Measurements from ENCODE around the gene ADAM10. TPM values are rescaled to one million over a fixed set of nuclear protein-coding genes. Genes with fewer than 3 reads are reported as not detected.

Gene ADAM10
- polyA plus RNA-seq, 3 donors: 66.0 to 269 (median 149) TPM

GRCh38 chr15:58582160-58582559 is 167.3 kb downstream of the ADAM10 start:
- Mint-ChIP-seq H3K9me3 (peaks cover 0 to 3% (median 1%) of the 10 kb centered on the region in 7 donors), H3K4me3 (peak overlapping the region in 1 of 2 donors; percentile 73), H3K27ac (peak overlapping the region in 3 of 7 donors; percentile 5 to 33 (median 22))

DNA sequence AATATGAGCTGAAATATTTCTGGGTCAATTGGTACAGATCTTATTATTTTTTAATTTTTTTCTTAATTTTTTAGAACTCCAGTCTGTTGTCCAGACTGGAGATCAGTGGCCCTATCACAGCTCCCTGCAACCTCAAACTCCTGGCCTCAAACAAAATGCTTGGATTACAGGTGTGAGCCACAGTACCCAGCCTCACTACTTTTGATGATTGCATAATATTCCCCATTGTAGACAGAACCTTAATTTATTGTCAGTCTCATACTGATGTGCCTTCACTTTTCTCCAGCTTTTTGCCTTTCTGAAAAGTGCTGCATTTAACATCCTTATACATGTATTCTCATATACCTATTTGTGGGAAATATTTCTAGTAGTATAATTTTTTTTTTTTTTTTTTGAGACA is 172.8 kb downstream of the ADAM10 start:
- Mint-ChIP-seq H3K9me3 (peaks cover 0 to 2% (median 0%) of the 10 kb centered on the region in 7 donors), H3K4me3 (no peak overlapping the region), H3K4me1 (peaks cover 9% of the 10 kb centered on the region), H3K27ac (no peak overlapping the region), H3K27me3 (ENCODE audit: low read depth in 3 of 3) (peaks cover 2 to 5% (median 3%) of the 10 kb centered on the region in 3 donors), H3K36me3 (no peaks in the 10 kb centered on the region)
- no peaks in the 10 kb centered on the region for H3K27me3 ChIP-seq (ENCODE audit: control insufficient read depth in 2 of 2, insufficient read depth in 2 of 2, low read length in 2 of 2)
- TF ChIP-seq CTCF (IDR thresholded peaks at IDR 0.05): no peak
- H3K9me3 ChIP-seq (replicated peaks in 1 of 2; ENCODE audit: control insufficient read depth in 1 of 2, insufficient read depth in 1 of 2, low read length in 2 of 2): no peaks in the 10 kb centered on the region
- DNase-seq: no peak
- H2AFZ ChIP-seq (ENCODE audit: insufficient read depth, low read depth, low read length, poor library complexity, severe bottlenecking): no peak overlapping the region
- no peaks in the 10 kb centered on the region for H3K36me3 ChIP-seq (replicated peaks in 1 of 2; ENCODE audit: control insufficient read depth in 1 of 2, insufficient read depth in 2 of 2, low read length in 2 of 2)
- H3K4me1 ChIP-seq (ENCODE audit: control insufficient read depth in 1 of 2, insufficient read depth in 2 of 2, low read length in 2 of 2): peaks cover 7 to 10% of the 10 kb centered on the region in 2 donors
- H3K4me3 ChIP-seq (replicated peaks in 1 of 3; ENCODE audit: low read depth in 2 of 3, low read length in 3 of 3): no peak overlapping the region
- no peaks in the 10 kb centered on the region for H4K20me1 ChIP-seq (ENCODE audit: insufficient read depth, low read length)
- no peak overlapping the region for H3K9ac ChIP-seq (ENCODE audit: insufficient read depth, low read length, poor library complexity, severe bottlenecking)
- H3K27ac ChIP-seq (ENCODE audit: low read depth in 1 of 2, low read length in 2 of 2): no peak overlapping the region
- no peak overlapping the region for H3K4me2 ChIP-seq (replicated peaks; ENCODE audit: extremely low read depth, low read length, poor library complexity, severe bottlenecking)
- intact Hi-C loops (cut with micrococcal nuclease): no loop called here
- H3K79me2 ChIP-seq (ENCODE audit: insufficient read depth, low read length): no peaks in the 10 kb centered on the region

More at GRCh38 chr15:58582160-58582559, 167.3 kb downstream of the ADAM10 start:
- peak overlapping the region; percentile 24 to 38 for H3K27ac ChIP-seq (ENCODE audit: low read depth in 1 of 2, low read length in 2 of 2)
- no peaks in the 10 kb centered on the region for H4K20me1 ChIP-seq (ENCODE audit: insufficient read depth, low read length)
- H3K4me1 Mint-ChIP-seq: peaks cover 31% of the 10 kb centered on the region
- 13% methylated on average over 3 of the region's 3 CpGs for WGBS (ENCODE audit: insufficient coverage)
- no peak for TF ChIP-seq CTCF (IDR thresholded peaks at IDR 0.05)
- no peak overlapping the region for H3K4me2 ChIP-seq (replicated peaks; ENCODE audit: extremely low read depth, low read length, poor library complexity, severe bottlenecking)
- H3K9me3 ChIP-seq (replicated peaks in 1 of 2; ENCODE audit: control insufficient read depth in 1 of 2, insufficient read depth in 1 of 2, low read length in 2 of 2): no peaks in the 10 kb centered on the region
- H3K9ac ChIP-seq (ENCODE audit: insufficient read depth, low read length, poor library complexity, severe bottlenecking): no peak overlapping the region
- H3K36me3 Mint-ChIP-seq: no peaks in the 10 kb centered on the region
- H3K79me2 ChIP-seq (ENCODE audit: insufficient read depth, low read length): no peaks in the 10 kb centered on the region
- no peaks in the 10 kb centered on the region for H3K27me3 ChIP-seq (ENCODE audit: control insufficient read depth in 2 of 2, insufficient read depth in 2 of 2, low read length in 2 of 2)
- peak; percentile 17 to 46 (median 35) for DNase-seq
- peaks cover 0 to 9% (median 2%) of the 10 kb centered on the region in 3 donors for H3K27me3 Mint-ChIP-seq (ENCODE audit: low read depth in 3 of 3)
- H3K4me3 ChIP-seq (replicated peaks in 1 of 3; ENCODE audit: low read depth in 2 of 3, low read length in 3 of 3): no peak overlapping the region
- peaks cover 25 to 28% of the 10 kb centered on the region in 2 donors for H3K4me1 ChIP-seq (ENCODE audit: control insufficient read depth in 1 of 2, insufficient read depth in 2 of 2, low read length in 2 of 2)
- no peak overlapping the region for H2AFZ ChIP-seq (ENCODE audit: insufficient read depth, low read depth, low read length, poor library complexity, severe bottlenecking)
- intact Hi-C loops (cut with micrococcal nuclease): no loop called here
- no peaks in the 10 kb centered on the region for H3K36me3 ChIP-seq (replicated peaks in 1 of 2; ENCODE audit: control insufficient read depth in 1 of 2, insufficient read depth in 2 of 2, low read length in 2 of 2)
